Bronchial epithelial cell (primary cell): ENCODE results near the gene AGAP5. TPM values are rescaled to one million over a fixed set of nuclear protein-coding genes. Genes with fewer than 3 reads are reported as not detected.
"Not testable (repeated sequence)": the region's sequence is repeated elsewhere in the genome, so short reads cannot be mapped to it uniquely, and the experiment has no call there.

Experiments
- DNase-seq: peaks from one replicate; pipeline ENCODE4 v3.0.0-alpha.2; 2010; ENCODE audit warnings: low read depth
- FAIRE-seq: peaks from 2 replicates; lab custom pipeline; 2011; peaks lifted over from hg19 to GRCh38; lab: Jason Lieb, UNC
- H3K27me3 ChIP-seq: 2 replicates; pipeline ENCODE4 v1.5.1; 2011; ENCODE audit warnings: low read length; ENCODE audit not compliant: control insufficient read depth, insufficient read depth
- H3K36me3 ChIP-seq: 2 replicates; pipeline ENCODE4 v1.5.1; 2011; ENCODE audit warnings: low read length; ENCODE audit not compliant: control insufficient read depth, insufficient read depth
- H3K4me3 ChIP-seq: 2 replicates; pipeline ENCODE4 v1.5.1; 2011; ENCODE audit warnings: mild to moderate bottlenecking, low read depth, low read length, control low read depth
- CTCF ChIP-seq: IDR thresholded peaks from 2 replicates; pipeline ENCODE4 v1.5.1; 2011; ENCODE audit warnings: mild to moderate bottlenecking, moderate library complexity, low read length, control low read depth, inconsistent platforms; ENCODE audit not compliant: insufficient read depth, severe bottlenecking
- total RNA-seq: library from RNA; depleted of rRNA; stranded (reverse); fragments of >200 nt; gene quantifications from 2 replicates; pipeline ENCODE4 v1.2.1, GENCODE V29; 2014

The AGAP5 gene
- total RNA-seq, 1 donor from 2014 or later = 3.7 TPM

GRCh38 chr10:73664156-73665040 lies 33.5 kb downstream of the AGAP5 start:
- not testable (repeated sequence) for H3K4me3 ChIP-seq, H3K36me3 ChIP-seq, H3K27me3 ChIP-seq, FAIRE-seq, DNase-seq

- not testable (repeated sequence) for DNase-seq, FAIRE-seq
These were observed 34.3 kb downstream of the AGAP5 start for GRCh38 chr10:73663621-73664020.

GRCh38 chr10:73662705-73663104 lies 35.2 kb downstream of the AGAP5 start:
- not testable (repeated sequence) for H3K36me3 ChIP-seq, H3K27me3 ChIP-seq, FAIRE-seq, DNase-seq, H3K4me3 ChIP-seq

More at GRCh38 chr10:73663621-73664020, 34.3 kb downstream of the AGAP5 start:
- H3K27me3 ChIP-seq, H3K4me3 ChIP-seq, H3K36me3 ChIP-seq: not testable (repeated sequence)

- H3K4me3 ChIP-seq = no peak within 1 kb of the TSS
- H3K36me3 ChIP-seq = no peaks in the 10 kb centered on the region
- TF ChIP-seq CTCF = no peak
- FAIRE-seq (no peak), DNase-seq (no peak)
- H3K27me3 ChIP-seq = no peaks in the 10 kb centered on the region
These were observed 42.0 kb downstream of the AGAP5 start, which contains the start of gene SYNPO2L for GRCh38 chr10:73655990-73656298. Gene SYNPO2L, minus strand, starts transcription at chr10:73656029. Its CDS starts 107 bp downstream, at chr10:73655922.

- H3K4me3 ChIP-seq = no peak overlapping the region
These were observed 42.5 kb downstream of the AGAP5 start for GRCh38 chr10:73655257-73655989.

GRCh38 chr10:73653701-73654100 lies 44.2 kb downstream of the AGAP5 start:
- FAIRE-seq = no peak
- Histone ChIP-seq H3K36me3 (no peaks in the 10 kb centered on the region), H3K27me3 (no peaks in the 10 kb centered on the region), H3K4me3 (no peak overlapping the region)
- DNase-seq = no peak
- TF ChIP-seq CTCF = peak; percentile 18

More at GRCh38 chr10:73655257-73655989, 42.5 kb downstream of the AGAP5 start:
- DNase-seq = no peak
- TF ChIP-seq CTCF = no peak
- no peaks in the 10 kb centered on the region for H3K27me3 ChIP-seq
- FAIRE-seq = no peak
- H3K36me3 ChIP-seq = no peaks in the 10 kb centered on the region

- no peak for TF ChIP-seq CTCF
- Histone ChIP-seq H3K27me3 (no peaks in the 10 kb centered on the region), H3K4me3 (no peak overlapping the region), H3K36me3 (no peaks in the 10 kb centered on the region)
- no peak for FAIRE-seq
- no peak for DNase-seq
These were observed 44.7 kb downstream of the AGAP5 start for GRCh38 chr10:73653195-73653594.
